HEK293T (cell line): ENCODE measurements around the gene INSC.

Experiments
- CTCF ChIA-PET: fragments of 350-600 bp; formaldehyde crosslinking; extraction: SDS; loops from one replicate; lab custom pipeline; 2021; ENCODE audit warnings: antibody characterized with exemption, inconsistent platforms; lab: Yijun Ruan, JAX
- POLR2A ChIA-PET: fragments of 350-600 bp; formaldehyde crosslinking; extraction: SDS; loops from one replicate; lab custom pipeline; 2020; ENCODE audit warnings: antibody characterized with exemption, inconsistent platforms; lab: Yijun Ruan, JAX
- DNase-seq: peaks from one replicate; pipeline ENCODE4 v3.0.0; 2012; ENCODE audit warnings: mixed read lengths; ENCODE audit errors: extremely low spot score
- ARNT ChIP-seq: fragments of 450-650 bp; IDR thresholded peaks from 2 replicates; pipeline ENCODE4 v1.6.1; 2017; ENCODE audit warnings: mild to moderate bottlenecking
- BHLHE40 ChIP-seq: fragments of 450-650 bp; IDR thresholded peaks from 2 replicates; pipeline ENCODE4 v1.6.1; 2016; ENCODE audit warnings: mild to moderate bottlenecking, moderate library complexity, borderline replicate concordance
- CTBP1 ChIP-seq: fragments of 450-650 bp; IDR thresholded peaks from 2 replicates; pipeline ENCODE4 v1.6.1; 2016; ENCODE audit warnings: borderline replicate concordance
- ELF4 ChIP-seq: fragments of 450-650 bp; IDR thresholded peaks from 2 replicates; pipeline ENCODE4 v1.6.1; 2017; ENCODE audit warnings: antibody characterized with exemption
- FOXA1 ChIP-seq: fragments of 450-650 bp; IDR thresholded peaks from 2 replicates; pipeline ENCODE4 v1.6.1; 2016; ENCODE audit warnings: mild to moderate bottlenecking
- FOXK2 ChIP-seq: fragments of 450-650 bp; IDR thresholded peaks from 2 replicates; pipeline ENCODE4 v1.6.1; 2016; ENCODE audit warnings: mild to moderate bottlenecking
- FOXM1 ChIP-seq: fragments of 450-650 bp; IDR thresholded peaks from 2 replicates; pipeline ENCODE4 v1.6.1; 2017; ENCODE audit warnings: mild to moderate bottlenecking, borderline replicate concordance
- HDGF ChIP-seq: fragments of 450-650 bp; IDR thresholded peaks from 2 replicates; pipeline ENCODE4 v1.6.1; 2017; ENCODE audit warnings: antibody characterized with exemption, borderline replicate concordance
- L3MBTL2 ChIP-seq: fragments of 450-650 bp; conservative IDR thresholded peaks from 2 replicates; pipeline ENCODE4 v1.6.1; 2016; ENCODE audit warnings: mild to moderate bottlenecking
- LEF1 ChIP-seq: fragments of 450-650 bp; IDR thresholded peaks from 2 replicates; pipeline ENCODE4 v1.6.1; 2017; ENCODE audit warnings: mild to moderate bottlenecking, borderline replicate concordance
- NFRKB ChIP-seq: fragments of 450-650 bp; IDR thresholded peaks from 2 replicates; pipeline ENCODE4 v1.6.1; 2016; ENCODE audit warnings: mild to moderate bottlenecking, moderate library complexity
- PKNOX1 ChIP-seq: fragments of 450-650 bp; IDR thresholded peaks from 2 replicates; pipeline ENCODE4 v1.6.1; 2016
- SP1 ChIP-seq: fragments of 450-650 bp; IDR thresholded peaks from 2 replicates; pipeline ENCODE4 v1.6.1; 2017
- SUZ12 ChIP-seq: fragments of 450-650 bp; IDR thresholded peaks from 2 replicates; pipeline ENCODE4 v1.6.1; 2016; ENCODE audit warnings: mild to moderate bottlenecking
- TARDBP ChIP-seq: fragments of 450-650 bp; IDR thresholded peaks from 2 replicates; pipeline ENCODE4 v1.6.1; 2016
- ZNF384 ChIP-seq: fragments of 450-650 bp; IDR thresholded peaks from 2 replicates; pipeline ENCODE4 v1.6.1; 2016

Gene INSC

DNA sequence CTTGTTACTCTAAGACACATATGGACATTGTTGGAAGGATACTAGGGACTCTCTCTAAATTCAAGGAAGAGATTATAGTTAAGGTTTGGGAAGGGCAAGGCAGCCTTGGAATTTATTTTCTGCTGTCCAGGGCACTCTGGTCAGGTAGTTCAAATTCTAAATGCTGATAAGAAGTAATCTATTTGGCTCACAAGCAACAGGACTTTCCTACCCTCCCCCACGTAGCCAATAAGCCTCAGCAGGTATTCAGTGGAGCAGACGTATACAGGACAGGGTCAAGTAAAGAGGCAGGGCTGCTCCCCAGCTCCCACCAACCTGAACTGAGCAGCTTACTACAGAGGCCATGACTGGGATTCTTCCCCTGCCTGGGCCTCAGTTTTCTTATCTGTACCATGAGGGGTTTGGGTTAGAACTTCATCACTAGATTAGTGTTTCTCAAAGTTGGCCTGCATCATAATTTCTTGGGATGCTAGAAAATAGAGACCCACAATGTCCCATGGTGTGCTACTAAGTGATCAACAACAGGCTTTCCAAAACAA is 6.1 kb upstream of the INSC start:
- TF ChIP-seq FOXA1 (no peak), CTBP1 (no peak), LEF1 (no peak), SP1 (no peak), HDGF (no peak), FOXM1 (no peak)
- ChIA-PET POLR2A (no interaction called here), CTCF (interaction anchor here (0.6 kb wide), 1 partner anchor 133 kb away, joined by 3 read pairs; no protein-coding TSS in a partner anchor)
- DNase-seq: no peak

- TF ChIP-seq SUZ12 (no peak), SP1 (no peak), HDGF (no peak), BHLHE40 (no peak), FOXM1 (no peak), LEF1 (no peak), FOXK2 (no peak), ZNF384 (no peak), L3MBTL2 (no peak), ARNT (no peak), NFRKB (no peak), PKNOX1 (no peak), ELF4 (no peak), FOXA1 (no peak)
- CTCF ChIA-PET: interaction anchor here (1.8 kb wide), 1 partner anchor 9 kb away, joined by 6 read pairs; no protein-coding TSS in a partner anchor
- POLR2A ChIA-PET: no interaction called here
- DNase-seq: no peak
Observed at GRCh38 chr11:15109602-15110001, 5.1 kb upstream of the INSC start.

DNA sequence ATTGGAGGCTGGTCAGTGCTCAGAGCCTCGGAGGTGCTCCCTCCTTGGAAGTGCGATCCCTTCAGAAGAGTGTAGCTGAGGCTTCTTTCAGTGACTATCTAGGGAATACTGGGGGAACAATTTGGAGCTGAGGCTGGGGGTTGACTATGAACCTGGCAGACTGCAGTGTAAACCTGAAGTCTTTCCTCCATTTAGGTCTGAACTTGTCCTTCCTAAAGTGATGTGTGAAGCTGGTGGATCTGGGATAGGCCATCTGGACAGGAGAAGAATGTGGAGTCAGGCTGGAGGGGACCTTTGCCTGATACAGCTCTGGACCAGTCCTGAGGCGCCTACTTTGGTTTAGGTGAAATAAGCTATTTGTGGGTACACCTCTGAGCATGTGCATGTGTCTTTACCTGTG is 3.5 kb upstream of the INSC start:
- DNase-seq: no peak
- ChIA-PET CTCF (interaction anchor here (0.8 to 1.8 kb wide), 2 partner anchors 10 to 11 kb away, joined by 3 to 6 read pairs; no protein-coding TSS in a partner anchor), POLR2A (no interaction called here)
- TF ChIP-seq ELF4: no peak
- no peak for TF ChIP-seq L3MBTL2
- no peak for TF ChIP-seq LEF1
- TF ChIP-seq NFRKB: no peak
- no peak for TF ChIP-seq SP1
- TF ChIP-seq ARNT: no peak
- no peak for TF ChIP-seq FOXK2
- no peak for TF ChIP-seq FOXA1
- TF ChIP-seq PKNOX1: no peak
- TF ChIP-seq BHLHE40: no peak
- no peak for TF ChIP-seq SUZ12
- no peak for TF ChIP-seq FOXM1
- TF ChIP-seq TARDBP: no peak
- TF ChIP-seq HDGF: no peak
- no peak for TF ChIP-seq CTBP1

GRCh38 chr11:15112131-15112541 is 2.6 kb upstream of the INSC start:
- no peak for TF ChIP-seq SUZ12
- DNase-seq: no peak
- CTCF ChIA-PET: interaction anchor here (0.8 kb wide), 1 partner anchor 12 kb away, joined by 3 read pairs; no protein-coding TSS in a partner anchor
- POLR2A ChIA-PET: no interaction called here

- CTCF ChIA-PET: interaction anchor here (0.5 to 1.2 kb wide), 2 partner anchors 13 to 710 kb away, joined by 3 to 4 read pairs; no protein-coding TSS in a partner anchor
- POLR2A ChIA-PET: no interaction called here
- TF ChIP-seq SUZ12: no peak
- TF ChIP-seq ELF4: no peak
- no peak for TF ChIP-seq HDGF
- TF ChIP-seq FOXK2: no peak
- TF ChIP-seq FOXA1: no peak
- no peak for TF ChIP-seq L3MBTL2
- no peak for TF ChIP-seq BHLHE40
- TF ChIP-seq TARDBP: no peak
- no peak for TF ChIP-seq NFRKB
- TF ChIP-seq LEF1: no peak
- no peak for TF ChIP-seq ARNT
- TF ChIP-seq FOXM1: no peak
- TF ChIP-seq ZNF384: no peak
- TF ChIP-seq CTBP1: no peak
- DNase-seq: no peak
Observed at GRCh38 chr11:15113381-15113780, 1.3 kb upstream of the INSC start.

DNA sequence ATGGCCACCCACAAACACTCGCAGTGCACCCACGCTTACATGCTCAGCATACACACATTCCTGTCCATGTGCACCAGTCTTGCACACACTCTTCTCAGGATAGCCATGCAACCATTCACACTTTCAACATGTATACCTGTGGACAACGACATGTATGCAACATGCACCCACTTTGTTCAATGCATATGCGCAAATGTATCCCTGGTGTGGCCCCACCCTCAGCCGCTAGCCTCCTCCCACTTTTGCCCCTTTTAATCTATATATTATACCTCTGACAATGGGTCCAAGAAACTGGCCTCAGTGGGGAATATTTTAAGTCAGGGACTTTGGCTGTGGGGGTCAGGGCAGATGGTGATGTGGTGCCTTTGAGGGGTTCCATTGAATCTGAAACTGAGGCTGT is 963 bp downstream of the INSC start:
- ChIA-PET CTCF (interaction anchor here (1.2 kb wide), 1 partner anchor 15 kb away, joined by 3 read pairs; no protein-coding TSS in a partner anchor), POLR2A (no interaction called here)
- no peak for TF ChIP-seq TARDBP
- DNase-seq: no peak

- CTCF ChIA-PET: no interaction called here
- DNase-seq: no peak
- TF ChIP-seq SUZ12: no peak
- TF ChIP-seq BHLHE40: no peak
- no peak for TF ChIP-seq ELF4
- POLR2A ChIA-PET: no interaction called here
Observed at GRCh38 chr11:15117751-15118150, 3.0 kb downstream of the INSC start.

GRCh38 chr11:15118431-15118830 is 3.7 kb downstream of the INSC start:
- TF ChIP-seq L3MBTL2: no peak
- no peak for TF ChIP-seq ELF4
- TF ChIP-seq HDGF: no peak
- TF ChIP-seq FOXK2: no peak
- TF ChIP-seq PKNOX1: no peak
- no peak for TF ChIP-seq BHLHE40
- no peak for TF ChIP-seq ARNT
- no peak for TF ChIP-seq SP1
- no peak for TF ChIP-seq LEF1
- no peak for TF ChIP-seq FOXM1
- ChIA-PET CTCF (no interaction called here), POLR2A (interaction anchor here (0.6 kb wide), 1 partner anchor 8 kb away, joined by 3 read pairs; no protein-coding TSS in a partner anchor)
- DNase-seq: no peak
